GM23338 (cell line): ENCODE data around the gene TRAPPC12. TPM values are rescaled to one million over a fixed set of nuclear protein-coding genes. Genes with fewer than 3 reads are reported as not detected.
"Not testable (repeated sequence)": the region's sequence is repeated elsewhere in the genome, so short reads cannot be mapped to it uniquely, and the experiment has no call there.

ENCODE experiments used
- ATAC-seq: fragments of 200-7000 bp; cut with Tn5 transposase; 3 replicates; pipeline ENCODE4 v1.9.1; 2020
- DNase-seq: peaks from one replicate; pipeline ENCODE4 v3.0.0-alpha.2; 2015; ENCODE audit warnings: low spot score
- H2AFZ ChIP-seq: fragments of 200-600 bp; sonication (generic); 2 replicates; pipeline ENCODE4 v1.8.0; 2016; ENCODE audit warnings: antibody characterized with exemption, mild to moderate bottlenecking, moderate library complexity
- H3F3A ChIP-seq: fragments of 200-600 bp; sonication (generic); replicated peaks from 2 replicates; pipeline ENCODE4 v1.8.0; 2017; ENCODE audit warnings: antibody characterized with exemption, mixed run types, low read depth
- H3K27ac ChIP-seq: fragments of 200-600 bp; sonication (generic); 2 replicates; pipeline ENCODE4 v1.6.1; 2016; ENCODE audit warnings: low read depth
- H3K27me3 ChIP-seq: fragments of 200-600 bp; sonication (generic); 2 replicates; pipeline ENCODE4 v1.8.0; 2016; ENCODE audit warnings: mild to moderate bottlenecking, mixed run types, moderate library complexity; ENCODE audit not compliant: insufficient read depth
- H3K36me3 ChIP-seq: fragments of 200-600 bp; sonication (generic); 2 replicates; pipeline ENCODE4 v1.8.0; 2016; ENCODE audit warnings: mild to moderate bottlenecking; ENCODE audit not compliant: insufficient read depth
- H3K4me1 ChIP-seq: fragments of 200-600 bp; sonication (generic); 2 replicates; pipeline ENCODE4 v1.8.0; 2016; ENCODE audit warnings: mild to moderate bottlenecking, moderate library complexity; ENCODE audit not compliant: insufficient read depth
- H3K4me2 ChIP-seq: fragments of 200-600 bp; sonication (generic); 2 replicates; pipeline ENCODE4 v1.7.1; 2017; ENCODE audit warnings: mixed run types
- H3K4me3 ChIP-seq: fragments of 200-600 bp; sonication (generic); 2 replicates; pipeline ENCODE4 v1.6.1; 2016; ENCODE audit warnings: mixed run types
- H3K79me2 ChIP-seq: fragments of 200-600 bp; sonication (generic); replicated peaks from 2 replicates; pipeline ENCODE4 v1.8.0; 2017; ENCODE audit warnings: mild to moderate bottlenecking; ENCODE audit not compliant: insufficient read depth
- H3K9me2 ChIP-seq: fragments of 200-600 bp; sonication (generic); 2 replicates; pipeline ENCODE4 v1.8.0; 2017; ENCODE audit not compliant: insufficient read depth
- H4K20me1 ChIP-seq: fragments of 200-600 bp; sonication (generic); replicated peaks from 2 replicates; pipeline ENCODE4 v1.8.0; 2017; ENCODE audit warnings: mild to moderate bottlenecking; ENCODE audit not compliant: insufficient read depth
- H3K27ac Mint-ChIP-seq: 2 replicates; pipeline ENCODE4 v1.8.0; 2020; ENCODE audit warnings: inconsistent platforms, mild to moderate bottlenecking, moderate library complexity, mixed read lengths
- H3K27me3 Mint-ChIP-seq: 3 replicates; pipeline ENCODE4 v1.8.0; 2022; ENCODE audit warnings: low read depth, mild to moderate bottlenecking, moderate library complexity, mixed read lengths, inconsistent platforms; ENCODE audit not compliant: insufficient read depth, poor library complexity
- H3K36me3 Mint-ChIP-seq: 3 replicates; pipeline ENCODE4 v1.8.0; 2021; ENCODE audit warnings: low read depth, mild to moderate bottlenecking, inconsistent platforms, moderate library complexity, mixed read lengths
- H3K4me1 Mint-ChIP-seq: 3 replicates; pipeline ENCODE4 v1.8.0; 2020; ENCODE audit warnings: mild to moderate bottlenecking, inconsistent platforms, mixed read lengths
- H3K4me3 Mint-ChIP-seq: 3 replicates; pipeline ENCODE4 v1.8.0; 2021; ENCODE audit warnings: moderate library complexity, mild to moderate bottlenecking, inconsistent platforms, mixed read lengths
- H3K9me3 Mint-ChIP-seq: 3 replicates; pipeline ENCODE4 v1.8.0; 2020; ENCODE audit warnings: moderate library complexity, mild to moderate bottlenecking, inconsistent platforms, mixed read lengths
- CREB1 ChIP-seq: fragments of 250-450 bp; sonication (Bioruptor Pico); IDR thresholded peaks from 2 replicates; pipeline ENCODE4 v1.5.0; 2020; ENCODE audit warnings: low read depth, mild to moderate bottlenecking, moderate library complexity
- EZH2 ChIP-seq: fragments of 200-600 bp; sonication (generic); IDR thresholded peaks from one replicate; pipeline ENCODE4 v1.8.0; 2017; ENCODE audit warnings: antibody characterized with exemption, mild to moderate bottlenecking, low read depth; ENCODE audit not compliant: unreplicated experiment
- EZH2phosphoT487 ChIP-seq: fragments of 200-600 bp; sonication (generic); IDR thresholded peaks from one replicate; pipeline ENCODE4 v1.8.1; 2018; ENCODE audit warnings: antibody characterized with exemption; ENCODE audit not compliant: unreplicated experiment
- POLR2AphosphoS5 ChIP-seq: IDR thresholded peaks from 2 replicates; pipeline ENCODE4 v1.6.1; 2016; ENCODE audit warnings: antibody characterized with exemption, low read depth
- STAT1 ChIP-seq: IDR thresholded peaks from one replicate; pipeline ENCODE4 v1.6.1; 2016; ENCODE audit warnings: antibody characterized with exemption; ENCODE audit not compliant: unreplicated experiment
- ZNF462 ChIP-seq: fragments of 250-450 bp; sonication (Bioruptor Pico); IDR thresholded peaks from 2 replicates; pipeline ENCODE4 v1.5.0; 2020; ENCODE audit warnings: mild to moderate bottlenecking, moderate library complexity
- polyA plus RNA-seq: library from polyadenylated mRNA; unstranded; fragments of >200 nt; fragmentation: Nextera tagmentation; extraction: Ambion mirVana; gene quantifications from 2 replicates; pipeline ENCODE4 v1.2.1, GENCODE V29; 2016
- total RNA-seq: library from RNA; depleted of rRNA; stranded (reverse); fragments of >200 nt; shearing (Covaris generic); gene quantifications from 2 replicates; pipeline ENCODE4 v1.2.3, GENCODE V29; 2014

Gene TRAPPC12
- total and polyA plus RNA-seq, 2 experiments from 2014 or later: 48.9 to 57.7 TPM

GRCh38 chr2:3491716-3492474 is 112.4 kb downstream of the TRAPPC12 start:
- Mint-ChIP-seq H3K4me1 (peaks cover 24% of the 10 kb centered on the region), H3K36me3 (peaks cover 25% of the 10 kb centered on the region), H3K27ac (no peak overlapping the region), H3K27me3 (peaks cover 9% of the 10 kb centered on the region), H3K4me3 (no peak overlapping the region), H3K9me3 (peaks cover 7% of the 10 kb centered on the region; the same call in 2 of the 3 replicates)
- no peaks in the 10 kb centered on the region for H3K9me2 ChIP-seq
- TF ChIP-seq CREB1 (no peak), ZNF462 (CRISPR knock-in tag) (no peak), EZH2phosphoT487 (no peak), STAT1 (no peak), POLR2AphosphoS5 (no peak), EZH2 (no peak)
- H4K20me1 ChIP-seq: no peaks in the 10 kb centered on the region
- 0 out of 2 replicates have a peak, but pooled peaks cover 3% of the 10 kb centered on the region for H3F3A ChIP-seq
- ATAC-seq: no peak
- no peaks in the 10 kb centered on the region; the same call in 1 of the 2 replicates for H3K4me1 ChIP-seq
- H3K36me3 ChIP-seq: no peaks in the 10 kb centered on the region
- no peak overlapping the region for H3K27ac ChIP-seq
- H3K4me3 ChIP-seq: no peak overlapping the region
- no peaks in the 10 kb centered on the region for H3K27me3 ChIP-seq
- H2AFZ ChIP-seq: no peak overlapping the region
- no peak overlapping the region for H3K4me2 ChIP-seq
- no peaks in the 10 kb centered on the region for H3K79me2 ChIP-seq
- no peak for DNase-seq

GRCh38 chr2:3492475-3492787 is 112.9 kb downstream of the TRAPPC12 start:
- not testable (repeated sequence) for H3K9me2 ChIP-seq, H3F3A ChIP-seq, H3K36me3 ChIP-seq, H3K4me3 Mint-ChIP-seq, H3K4me2 ChIP-seq, H3K27ac ChIP-seq, H3K79me2 ChIP-seq, H4K20me1 ChIP-seq, H3K27me3 Mint-ChIP-seq, H3K4me1 ChIP-seq, H2AFZ ChIP-seq, H3K4me3 ChIP-seq, H3K9me3 Mint-ChIP-seq, H3K27me3 ChIP-seq, DNase-seq, ATAC-seq, H3K27ac Mint-ChIP-seq
- Mint-ChIP-seq H3K4me1 (peaks cover 24% of the 10 kb centered on the region), H3K36me3 (peaks cover 26% of the 10 kb centered on the region)
